ENCODE measurements around the gene SYCP3. TPM values are rescaled to one million over a fixed set of nuclear protein-coding genes. Genes with fewer than 3 reads are reported as not detected.

The SYCP3 gene
- polyA plus RNA-seq, 1 of the 3 experiments (the other 2 are of a cell fraction), result 0.07 TPM

- POLR2A ChIA-PET, result no interaction called here
- Histone ChIP-seq H4K20me1 (ENCODE audit: insufficient read depth) (no peaks in the 10 kb centered on the region), H3K79me2 (ENCODE audit: insufficient read depth) (peaks cover 24% of the 10 kb centered on the region; the same call in 1 of the 2 replicates), H3K27ac (ENCODE audit: low read depth in 2 of 2, low read length in 1 of 2) (no peak overlapping the region), H3K36me3 (replicated peaks in 1 of 2; ENCODE audit: control insufficient read depth in 1 of 2, insufficient read depth in 2 of 2, low read length in 1 of 2) (no peaks in the 10 kb centered on the region), H2AFZ (ENCODE audit: low read depth) (peak overlapping the region; percentile 72; the same call in 1 of the 2 replicates), H3K9me3 (no peaks in the 10 kb centered on the region), H3K4me1 (ENCODE audit: control insufficient read depth in 1 of 2, insufficient read depth in 2 of 2, low read depth in 1 of 2, low read length in 1 of 2) (peaks cover 0 to 11% of the 10 kb centered on the region in 2 experiments; a peak in 2 of 4 replicates), H3F3A (replicated peaks; ENCODE audit: insufficient read depth) (peaks cover 3% of the 10 kb centered on the region), H3K4me3 (ENCODE audit: low read depth in 2 of 2, low read length in 1 of 2) (peak overlapping the region; percentile 68 to 89), H3K4me2 (peak overlapping the region; percentile 82), H3K9me2 (no peaks in the 10 kb centered on the region), H3K27me3 (ENCODE audit: insufficient read depth) (no peaks in the 10 kb centered on the region), H3K9ac (peak overlapping the region; percentile 57; the same call in 1 of the 2 replicates)
- DNase-seq, result peak; percentile 45
- TF ChIP-seq RAD21 (IDR thresholded peaks at IDR 0.05; ENCODE audit: low read length), result no peak
- TF ChIP-seq, protein P1, sequence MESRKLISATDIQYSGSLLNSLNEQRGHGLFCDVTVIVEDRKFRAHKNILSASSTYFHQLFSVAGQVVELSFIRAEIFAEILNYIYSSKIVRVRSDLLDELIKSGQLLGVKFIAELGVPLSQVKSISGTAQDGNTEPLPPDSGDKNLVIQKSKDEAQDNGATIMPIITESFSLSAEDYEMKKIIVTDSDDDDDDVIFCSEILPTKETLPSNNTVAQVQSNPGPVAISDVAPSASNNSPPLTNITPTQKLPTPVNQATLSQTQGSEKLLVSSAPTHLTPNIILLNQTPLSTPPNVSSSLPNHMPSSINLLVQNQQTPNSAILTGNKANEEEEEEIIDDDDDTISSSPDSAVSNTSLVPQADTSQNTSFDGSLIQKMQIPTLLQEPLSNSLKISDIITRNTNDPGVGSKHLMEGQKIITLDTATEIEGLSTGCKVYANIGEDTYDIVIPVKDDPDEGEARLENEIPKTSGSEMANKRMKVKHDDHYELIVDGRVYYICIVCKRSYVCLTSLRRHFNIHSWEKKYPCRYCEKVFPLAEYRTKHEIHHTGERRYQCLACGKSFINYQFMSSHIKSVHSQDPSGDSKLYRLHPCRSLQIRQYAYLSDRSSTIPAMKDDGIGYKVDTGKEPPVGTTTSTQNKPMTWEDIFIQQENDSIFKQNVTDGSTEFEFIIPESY (IDR thresholded peaks at IDR 0.05; ENCODE audit: borderline replicate concordance, low read depth), result no peak
- no peak for TF ChIP-seq MXI1 (IDR thresholded peaks at IDR 0.05; ENCODE audit: low read depth, low read length)
- TF ChIP-seq CTCF (IDR thresholded peaks at IDR 0.05), result peak; percentile 46
- TF ChIP-seq NRF1 (IDR thresholded peaks at IDR 0.05; ENCODE audit: low read depth, low read length), result no peak
- 92% methylated on average over 12 of the region's 12 CpGs for WGBS (ENCODE audit: low lambda C conversion rate)
- CTCF ChIA-PET, result interaction anchor here (0.8 to 1.2 kb wide), 3 partner anchors 9 to 132 kb away, joined by 3 to 4 read pairs (median 4); partner anchors contain the start of gene GNPTAB
Observed at GRCh38 chr12:101698800-101699347, 40.4 kb downstream of the SYCP3 start.

DNA sequence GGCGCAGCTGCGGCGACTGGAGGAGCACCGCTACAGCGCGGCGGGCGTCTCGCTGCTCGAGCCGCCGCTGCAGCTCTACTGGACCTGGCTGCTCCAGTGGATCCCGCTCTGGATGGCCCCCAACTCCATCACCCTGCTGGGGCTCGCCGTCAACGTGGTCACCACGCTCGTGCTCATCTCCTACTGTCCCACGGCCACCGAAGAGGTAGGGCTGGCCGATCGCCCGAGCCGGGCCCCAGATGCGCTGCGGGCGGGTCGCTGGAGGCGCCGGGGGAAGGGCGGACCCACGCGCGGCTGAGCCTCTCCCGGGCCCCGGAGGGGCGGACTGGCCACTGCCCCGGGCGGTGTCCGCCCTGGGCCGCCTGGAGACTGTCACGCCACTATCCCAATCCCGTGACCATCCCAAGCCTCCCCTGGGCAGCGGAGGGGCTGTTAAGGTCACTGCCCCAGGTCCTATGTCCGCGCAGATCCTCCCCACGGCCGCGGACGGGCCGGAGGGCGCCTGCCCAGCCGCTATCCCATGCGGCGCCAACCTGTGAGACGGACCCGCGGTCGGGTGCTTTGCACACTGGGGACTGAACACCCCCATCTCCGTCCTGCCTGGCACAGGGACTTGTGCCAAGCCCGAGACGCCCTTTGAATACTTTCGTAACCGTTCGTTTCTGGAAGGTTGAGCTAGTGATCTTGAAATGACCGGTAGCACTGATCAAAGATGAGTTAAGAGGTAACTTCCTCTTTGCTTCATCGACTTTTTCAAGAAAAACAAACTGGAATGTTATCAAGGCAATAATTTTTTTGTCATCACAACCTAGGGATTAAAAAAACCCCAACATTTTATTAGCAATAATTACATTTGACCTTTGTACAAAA lies 41.1 kb downstream of the SYCP3 start:
- Histone ChIP-seq H3K27ac (ENCODE audit: low read depth in 2 of 2, low read length in 1 of 2) (peak overlapping the region in 1 of 2 experiments; percentile 43; a peak in 3 of 4 replicates), H3K36me3 (replicated peaks in 1 of 2; ENCODE audit: control insufficient read depth in 1 of 2, insufficient read depth in 2 of 2, low read length in 1 of 2) (no peaks in the 10 kb centered on the region), H3K9me2 (no peaks in the 10 kb centered on the region), H3K79me2 (ENCODE audit: insufficient read depth) (peaks cover 24% of the 10 kb centered on the region; the same call in 1 of the 2 replicates), H3K27me3 (ENCODE audit: insufficient read depth) (no peaks in the 10 kb centered on the region), H3K4me1 (ENCODE audit: control insufficient read depth in 1 of 2, insufficient read depth in 2 of 2, low read depth in 1 of 2, low read length in 1 of 2) (peaks cover 0 to 11% of the 10 kb centered on the region in 2 experiments; a peak in 2 of 4 replicates), H3K4me2 (peak overlapping the region; percentile 82), H3K9ac (peak overlapping the region; percentile 57), H2AFZ (ENCODE audit: low read depth) (peak overlapping the region; percentile 72; the same call in 1 of the 2 replicates), H3K9me3 (no peaks in the 10 kb centered on the region), H3K4me3 (ENCODE audit: low read depth in 2 of 2, low read length in 1 of 2) (peak overlapping the region; percentile 68 to 89), H3F3A (replicated peaks; ENCODE audit: insufficient read depth) (peaks cover 3% of the 10 kb centered on the region), H4K20me1 (ENCODE audit: insufficient read depth) (no peaks in the 10 kb centered on the region)
- no peak for DNase-seq
- POLR2A ChIA-PET, result no interaction called here
- CTCF ChIA-PET, result interaction anchor here (0.8 to 1.2 kb wide), 2 partner anchors 9 to 76 kb away, joined by 4 read pairs; no protein-coding TSS in a partner anchor
- 3% methylated on average over 9 of the region's 67 CpGs for WGBS (ENCODE audit: low lambda C conversion rate)
- TF ChIP-seq MXI1 (IDR thresholded peaks at IDR 0.05; ENCODE audit: low read depth, low read length), result no peak
- TF ChIP-seq MAX (IDR thresholded peaks at IDR 0.05; ENCODE audit: low read depth), result peak; percentile 33; the same call in 1 of the 2 replicates
- TF ChIP-seq TAF1 (IDR thresholded peaks at IDR 0.05; ENCODE audit: borderline replicate concordance, low read depth, low read length), result no peak
- no peak for TF ChIP-seq FOXJ3 (CRISPR knock-in tag; IDR thresholded peaks at IDR 0.05)
- TF ChIP-seq CTCF (IDR thresholded peaks at IDR 0.05), result no peak

Measured in SK-N-SH (cell line).